ENCODE data around the gene TOMM7.

GRCh38 chr7:22827563-22827962, 4.9 kb upstream of the TOMM7 start:
- no peak for TF ChIP-seq REST (IDR thresholded peaks at IDR 0.05; ENCODE audit: low read depth, low read length)
- no peak for TF ChIP-seq EP300 (IDR thresholded peaks at IDR 0.05; ENCODE audit: borderline replicate concordance in 1 of 2, control insufficient read depth in 1 of 2, low read depth in 2 of 2, low read length in 2 of 2)
- no peak for TF ChIP-seq NFIC (IDR thresholded peaks at IDR 0.05; ENCODE audit: low read depth, low read length)
- TF ChIP-seq SP1 (IDR thresholded peaks at IDR 0.05; ENCODE audit: low read depth, low read length) = no peak
- no peak for TF ChIP-seq CUX1 (IDR thresholded peaks at IDR 0.05; ENCODE audit: insufficient replicate concordance, low read depth, low read length)
- TF ChIP-seq TCF12 (IDR thresholded peaks at IDR 0.05; ENCODE audit: low read depth, low read length) = no peak
- no peak for TF ChIP-seq EGR1 (IDR thresholded peaks at IDR 0.05; ENCODE audit: borderline replicate concordance in 1 of 2, low read depth in 2 of 2, low read length in 2 of 2)
- no peak for TF ChIP-seq CTCF (IDR thresholded peaks at IDR 0.05 in 2 of 3, conservative IDR thresholded peaks at IDR 0.05 in 1 of 3; ENCODE audit: control insufficient read depth in 2 of 3, extremely low read depth in 1 of 3, insufficient read depth in 1 of 3, low read depth in 3 of 3, low read length in 3 of 3)
- no peak for TF ChIP-seq CBX5 (IDR thresholded peaks at IDR 0.05; ENCODE audit: low read depth)
- TF ChIP-seq ZNF274 (IDR thresholded peaks at IDR 0.05; ENCODE audit: insufficient read depth, insufficient read length) = no peak
